ENCODE results near the gene SIAH3. TPM values are rescaled to one million over a fixed set of nuclear protein-coding genes. Genes with fewer than 3 reads are reported as not detected.

Gene SIAH3
- total RNA-seq, 1 experiment from 2014 or later = not detected

GRCh38 chr13:45820106-45820838 lies 31.3 kb downstream of the SIAH3 start (continued):
- TF ChIP-seq TCF7L2 (IDR thresholded peaks at IDR 0.05; ENCODE audit: borderline replicate concordance, extremely low read depth, insufficient read depth, insufficient read length) = no peak
- TF ChIP-seq SRF (IDR thresholded peaks at IDR 0.05; ENCODE audit: low read depth) = no peak
- TF ChIP-seq, protein P1, sequence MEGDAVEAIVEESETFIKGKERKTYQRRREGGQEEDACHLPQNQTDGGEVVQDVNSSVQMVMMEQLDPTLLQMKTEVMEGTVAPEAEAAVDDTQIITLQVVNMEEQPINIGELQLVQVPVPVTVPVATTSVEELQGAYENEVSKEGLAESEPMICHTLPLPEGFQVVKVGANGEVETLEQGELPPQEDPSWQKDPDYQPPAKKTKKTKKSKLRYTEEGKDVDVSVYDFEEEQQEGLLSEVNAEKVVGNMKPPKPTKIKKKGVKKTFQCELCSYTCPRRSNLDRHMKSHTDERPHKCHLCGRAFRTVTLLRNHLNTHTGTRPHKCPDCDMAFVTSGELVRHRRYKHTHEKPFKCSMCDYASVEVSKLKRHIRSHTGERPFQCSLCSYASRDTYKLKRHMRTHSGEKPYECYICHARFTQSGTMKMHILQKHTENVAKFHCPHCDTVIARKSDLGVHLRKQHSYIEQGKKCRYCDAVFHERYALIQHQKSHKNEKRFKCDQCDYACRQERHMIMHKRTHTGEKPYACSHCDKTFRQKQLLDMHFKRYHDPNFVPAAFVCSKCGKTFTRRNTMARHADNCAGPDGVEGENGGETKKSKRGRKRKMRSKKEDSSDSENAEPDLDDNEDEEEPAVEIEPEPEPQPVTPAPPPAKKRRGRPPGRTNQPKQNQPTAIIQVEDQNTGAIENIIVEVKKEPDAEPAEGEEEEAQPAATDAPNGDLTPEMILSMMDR (IDR thresholded peaks at IDR 0.05 in 2 of 3, conservative IDR thresholded peaks at IDR 0.05 in 1 of 3; ENCODE audit: borderline replicate concordance in 1 of 3, insufficient read depth in 1 of 3, low read depth in 2 of 3, low read length in 2 of 3) = no peak

GRCh38 chr13:45817833-45818232 lies 33.7 kb downstream of the SIAH3 start:
- Histone ChIP-seq H3K79me2 (ENCODE audit: insufficient read depth, low read length) (no peaks in the 10 kb centered on the region), H4K20me1 (ENCODE audit: insufficient read depth) (no peaks in the 10 kb centered on the region), H3K36me3 (ENCODE audit: control insufficient read depth in 1 of 2, insufficient read depth in 2 of 2, low read length in 2 of 2) (no peaks in the 10 kb centered on the region), H2AFZ (ENCODE audit: low read depth, low read length, poor library complexity, severe bottlenecking) (no peak overlapping the region), H3K27ac (ENCODE audit: low read depth, low read length) (no peak overlapping the region), H3K9ac (ENCODE audit: low read length) (no peak overlapping the region), H3K9me2 (ENCODE audit: insufficient read depth) (no peaks in the 10 kb centered on the region), H3K4me1 (ENCODE audit: control insufficient read depth in 1 of 2, insufficient read depth in 2 of 2, low read length in 2 of 2) (no peaks in the 10 kb centered on the region), H3K9me3 (ENCODE audit: control insufficient read depth in 1 of 2, insufficient read depth in 1 of 2, low read depth in 1 of 2, low read length in 2 of 2) (no peaks in the 10 kb centered on the region), H3K4me3 (replicated peaks in 1 of 2; ENCODE audit: low read depth in 1 of 2, low read length in 2 of 2) (no peak overlapping the region), H3K27me3 (ENCODE audit: insufficient read depth, low read length) (no peaks in the 10 kb centered on the region), H3K4me2 (ENCODE audit: low read length) (no peak overlapping the region)
- DNase-seq (ENCODE audit: low read depth, low spot score) = no peak
- TF ChIP-seq EZH2 (IDR thresholded peaks at IDR 0.05) (no peak), SRF (IDR thresholded peaks at IDR 0.05; ENCODE audit: low read depth) (no peak), ATF3 (IDR thresholded peaks at IDR 0.05) (no peak), ZFX (IDR thresholded peaks at IDR 0.05) (no peak), JUND (IDR thresholded peaks at IDR 0.05) (no peak), RAD21 (IDR thresholded peaks at IDR 0.05; ENCODE audit: low read depth) (peak; percentile 57), POLR2AphosphoS5 (IDR thresholded peaks at IDR 0.05; ENCODE audit: low read depth, low read length) (no peak), SIN3A (IDR thresholded peaks at IDR 0.05; ENCODE audit: low read depth) (no peak)
- TF ChIP-seq, protein P2, sequence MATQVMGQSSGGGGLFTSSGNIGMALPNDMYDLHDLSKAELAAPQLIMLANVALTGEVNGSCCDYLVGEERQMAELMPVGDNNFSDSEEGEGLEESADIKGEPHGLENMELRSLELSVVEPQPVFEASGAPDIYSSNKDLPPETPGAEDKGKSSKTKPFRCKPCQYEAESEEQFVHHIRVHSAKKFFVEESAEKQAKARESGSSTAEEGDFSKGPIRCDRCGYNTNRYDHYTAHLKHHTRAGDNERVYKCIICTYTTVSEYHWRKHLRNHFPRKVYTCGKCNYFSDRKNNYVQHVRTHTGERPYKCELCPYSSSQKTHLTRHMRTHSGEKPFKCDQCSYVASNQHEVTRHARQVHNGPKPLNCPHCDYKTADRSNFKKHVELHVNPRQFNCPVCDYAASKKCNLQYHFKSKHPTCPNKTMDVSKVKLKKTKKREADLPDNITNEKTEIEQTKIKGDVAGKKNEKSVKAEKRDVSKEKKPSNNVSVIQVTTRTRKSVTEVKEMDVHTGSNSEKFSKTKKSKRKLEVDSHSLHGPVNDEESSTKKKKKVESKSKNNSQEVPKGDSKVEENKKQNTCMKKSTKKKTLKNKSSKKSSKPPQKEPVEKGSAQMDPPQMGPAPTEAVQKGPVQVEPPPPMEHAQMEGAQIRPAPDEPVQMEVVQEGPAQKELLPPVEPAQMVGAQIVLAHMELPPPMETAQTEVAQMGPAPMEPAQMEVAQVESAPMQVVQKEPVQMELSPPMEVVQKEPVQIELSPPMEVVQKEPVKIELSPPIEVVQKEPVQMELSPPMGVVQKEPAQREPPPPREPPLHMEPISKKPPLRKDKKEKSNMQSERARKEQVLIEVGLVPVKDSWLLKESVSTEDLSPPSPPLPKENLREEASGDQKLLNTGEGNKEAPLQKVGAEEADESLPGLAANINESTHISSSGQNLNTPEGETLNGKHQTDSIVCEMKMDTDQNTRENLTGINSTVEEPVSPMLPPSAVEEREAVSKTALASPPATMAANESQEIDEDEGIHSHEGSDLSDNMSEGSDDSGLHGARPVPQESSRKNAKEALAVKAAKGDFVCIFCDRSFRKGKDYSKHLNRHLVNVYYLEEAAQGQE (IDR thresholded peaks at IDR 0.05; ENCODE audit: low read depth) = no peak
- TF ChIP-seq, protein P1 (IDR thresholded peaks at IDR 0.05 in 2 of 3, conservative IDR thresholded peaks at IDR 0.05 in 1 of 3; ENCODE audit: borderline replicate concordance in 1 of 3, insufficient read depth in 1 of 3, low read depth in 2 of 3, low read length in 2 of 3) = peak; percentile 17 to 40 (median 38); a peak in 5 of 6 replicates
- ChIA-PET RAD21 (ENCODE audit: low non-redundant PET in 1 of 2, low total read pairs in 2 of 2, uncharacterized antibody in 2 of 2, unreplicated experiment in 2 of 2) (no interaction called here), CTCF (interaction anchor here (1.0 to 1.2 kb wide), 2 partner anchors 62 to 193 kb away, joined by 3 to 4 read pairs; no protein-coding TSS in a partner anchor), POLR2A (no interaction called here)
- intact Hi-C loops (cut with micrococcal nuclease) = loop anchor here (10.0 kb wide), 1 partner anchor 443 kb away; no protein-coding TSS in a partner anchor
- BruUV-seq (replicated peaks) = no TSS peak
- peak; percentile 73 for ATAC-seq
